ENCODE data around the gene KRT8.

GRCh38 chr12:52874573-52875435, 30.1 kb downstream of the KRT8 start:
- TF ChIP-seq, protein P1, sequence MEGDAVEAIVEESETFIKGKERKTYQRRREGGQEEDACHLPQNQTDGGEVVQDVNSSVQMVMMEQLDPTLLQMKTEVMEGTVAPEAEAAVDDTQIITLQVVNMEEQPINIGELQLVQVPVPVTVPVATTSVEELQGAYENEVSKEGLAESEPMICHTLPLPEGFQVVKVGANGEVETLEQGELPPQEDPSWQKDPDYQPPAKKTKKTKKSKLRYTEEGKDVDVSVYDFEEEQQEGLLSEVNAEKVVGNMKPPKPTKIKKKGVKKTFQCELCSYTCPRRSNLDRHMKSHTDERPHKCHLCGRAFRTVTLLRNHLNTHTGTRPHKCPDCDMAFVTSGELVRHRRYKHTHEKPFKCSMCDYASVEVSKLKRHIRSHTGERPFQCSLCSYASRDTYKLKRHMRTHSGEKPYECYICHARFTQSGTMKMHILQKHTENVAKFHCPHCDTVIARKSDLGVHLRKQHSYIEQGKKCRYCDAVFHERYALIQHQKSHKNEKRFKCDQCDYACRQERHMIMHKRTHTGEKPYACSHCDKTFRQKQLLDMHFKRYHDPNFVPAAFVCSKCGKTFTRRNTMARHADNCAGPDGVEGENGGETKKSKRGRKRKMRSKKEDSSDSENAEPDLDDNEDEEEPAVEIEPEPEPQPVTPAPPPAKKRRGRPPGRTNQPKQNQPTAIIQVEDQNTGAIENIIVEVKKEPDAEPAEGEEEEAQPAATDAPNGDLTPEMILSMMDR (IDR thresholded peaks at IDR 0.05; ENCODE audit: poor library complexity, severe bottlenecking), result no peak
- TF ChIP-seq EP300 (conservative IDR thresholded peaks at IDR 0.05; ENCODE audit: poor library complexity, severe bottlenecking) (no peak), EZH2 (IDR thresholded peaks at IDR 0.05; ENCODE audit: borderline replicate concordance, insufficient read depth, low read length, poor library complexity, severe bottlenecking) (no peak), TAF1 (IDR thresholded peaks at IDR 0.05; ENCODE audit: low read depth) (no peak), POLR2AphosphoS5 (IDR thresholded peaks at IDR 0.05) (no peak)
- TF ChIP-seq, protein P2, sequence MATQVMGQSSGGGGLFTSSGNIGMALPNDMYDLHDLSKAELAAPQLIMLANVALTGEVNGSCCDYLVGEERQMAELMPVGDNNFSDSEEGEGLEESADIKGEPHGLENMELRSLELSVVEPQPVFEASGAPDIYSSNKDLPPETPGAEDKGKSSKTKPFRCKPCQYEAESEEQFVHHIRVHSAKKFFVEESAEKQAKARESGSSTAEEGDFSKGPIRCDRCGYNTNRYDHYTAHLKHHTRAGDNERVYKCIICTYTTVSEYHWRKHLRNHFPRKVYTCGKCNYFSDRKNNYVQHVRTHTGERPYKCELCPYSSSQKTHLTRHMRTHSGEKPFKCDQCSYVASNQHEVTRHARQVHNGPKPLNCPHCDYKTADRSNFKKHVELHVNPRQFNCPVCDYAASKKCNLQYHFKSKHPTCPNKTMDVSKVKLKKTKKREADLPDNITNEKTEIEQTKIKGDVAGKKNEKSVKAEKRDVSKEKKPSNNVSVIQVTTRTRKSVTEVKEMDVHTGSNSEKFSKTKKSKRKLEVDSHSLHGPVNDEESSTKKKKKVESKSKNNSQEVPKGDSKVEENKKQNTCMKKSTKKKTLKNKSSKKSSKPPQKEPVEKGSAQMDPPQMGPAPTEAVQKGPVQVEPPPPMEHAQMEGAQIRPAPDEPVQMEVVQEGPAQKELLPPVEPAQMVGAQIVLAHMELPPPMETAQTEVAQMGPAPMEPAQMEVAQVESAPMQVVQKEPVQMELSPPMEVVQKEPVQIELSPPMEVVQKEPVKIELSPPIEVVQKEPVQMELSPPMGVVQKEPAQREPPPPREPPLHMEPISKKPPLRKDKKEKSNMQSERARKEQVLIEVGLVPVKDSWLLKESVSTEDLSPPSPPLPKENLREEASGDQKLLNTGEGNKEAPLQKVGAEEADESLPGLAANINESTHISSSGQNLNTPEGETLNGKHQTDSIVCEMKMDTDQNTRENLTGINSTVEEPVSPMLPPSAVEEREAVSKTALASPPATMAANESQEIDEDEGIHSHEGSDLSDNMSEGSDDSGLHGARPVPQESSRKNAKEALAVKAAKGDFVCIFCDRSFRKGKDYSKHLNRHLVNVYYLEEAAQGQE (IDR thresholded peaks at IDR 0.05; ENCODE audit: borderline replicate concordance), result no peak
